GM12878 (cell line): Measurements from ENCODE around the gene RPS6KA2. TPM values are rescaled to one million over a fixed set of nuclear protein-coding genes. Genes with fewer than 3 reads are reported as not detected.

ENCODE experiments used
- ATAC-seq: fragments of 200-7000 bp; cut with Tn5 transposase; 3 replicates; pipeline ENCODE4 v1.9.1; 2020; ENCODE audit warnings: mild to moderate bottlenecking, moderate library complexity
- BruUV-seq: library from RNA; stranded (reverse); fragments of 400-500 nt; replicated peaks from 2 replicates; lab custom pipeline; 2021; lab: Mats Ljungman, UMichigan
- CTCF ChIA-PET: fragments of 300-600 bp; sonication (Branson Sonifier 250); formaldehyde crosslinking; extraction: SDS; loops from one replicate; lab custom pipeline; 2021; ENCODE audit warnings: inconsistent platforms; lab: Yijun Ruan, JAX
- POLR2A ChIA-PET: fragments of 350-600 bp; formaldehyde crosslinking; extraction: SDS; loops from one replicate; lab custom pipeline; 2021; ENCODE audit warnings: inconsistent platforms; lab: Charles Lee
- RAD21 ChIA-PET: fragments of 300-600 bp; sonication (Branson Sonifier 250); formaldehyde crosslinking; loops from one replicate; lab custom pipeline; 2023; ENCODE audit warnings: antibody characterized with exemption; ENCODE audit not compliant: unreplicated experiment; lab: Charles Lee
- SMC1A ChIA-PET: fragments of 300-600 bp; sonication (Branson Sonifier 250); formaldehyde crosslinking; loops from one replicate; lab custom pipeline; 2023; ENCODE audit not compliant: unreplicated experiment, uncharacterized antibody; lab: Charles Lee
- DNase-seq: peaks from one replicate; pipeline ENCODE4 v3.0.0-alpha.2; 2011; ENCODE audit warnings: low read depth, low spot score
- FAIRE-seq: peaks from 3 replicates; lab custom pipeline; 2011; peaks lifted over from hg19 to GRCh38; lab: Jason Lieb, UNC
- H2AFZ ChIP-seq: 2 replicates; pipeline ENCODE4 v1.6.0; 2011; ENCODE audit warnings: low read depth, low read length, control low read depth; ENCODE audit not compliant: control insufficient read depth
- H3K27ac ChIP-seq: 2 replicates; pipeline ENCODE4 v1.5.1; 2011; ENCODE audit warnings: control low read depth; ENCODE audit not compliant: control insufficient read depth, insufficient read depth
- H3K27me3 ChIP-seq, 2 experiments: replicated peaks in 1 of 2; 2 replicates each; pipeline versions ENCODE4 v1.6.0 to v1.6.1; 2011; ENCODE audit warnings: low read length in 1 of 2; ENCODE audit not compliant: control insufficient read depth in 2 of 2, insufficient read depth in 2 of 2
- H3K36me3 ChIP-seq, 2 experiments: 2 replicates each; pipeline ENCODE4 v1.5.1; 2011; ENCODE audit warnings: low read length in 1 of 2; ENCODE audit not compliant: control insufficient read depth in 2 of 2, insufficient read depth in 2 of 2
- H3K4me1 ChIP-seq: 2 replicates; pipeline ENCODE4 v1.6.1; 2011; ENCODE audit warnings: mild to moderate bottlenecking, low read length, moderate library complexity, mixed read lengths; ENCODE audit not compliant: control insufficient read depth, insufficient read depth
- H3K4me2 ChIP-seq: 2 replicates; pipeline ENCODE4 v1.6.0; 2011; ENCODE audit warnings: control low read depth; ENCODE audit not compliant: control insufficient read depth, insufficient read depth
- H3K4me3 ChIP-seq: fragments of 200-600 bp; sonication (generic); 2 replicates; pipeline ENCODE4 v1.5.1; 2016
- H3K79me2 ChIP-seq: 2 replicates; pipeline ENCODE4 v1.6.0; 2011; ENCODE audit warnings: low read length; ENCODE audit not compliant: control insufficient read depth, insufficient read depth
- H3K9ac ChIP-seq: 2 replicates; pipeline ENCODE4 v1.8.0; 2011; ENCODE audit warnings: low read length, control low read depth, mixed read lengths; ENCODE audit not compliant: control insufficient read depth, insufficient read depth
- H3K9me3 ChIP-seq: replicated peaks from 3 replicates; pipeline ENCODE4 v1.5.1; 2011; ENCODE audit warnings: mild to moderate bottlenecking, low read length; ENCODE audit not compliant: control insufficient read depth, insufficient read depth
- H4K20me1 ChIP-seq: 2 replicates; pipeline ENCODE4 v1.6.0; 2011; ENCODE audit not compliant: control insufficient read depth, insufficient read depth
- BCL11A ChIP-seq: IDR thresholded peaks from 2 replicates; pipeline ENCODE4 v1.6.1; 2011; ENCODE audit warnings: low read depth, low read length
- CBFB ChIP-seq: IDR thresholded peaks from 2 replicates; pipeline ENCODE4 v1.6.1; 2016; ENCODE audit warnings: antibody characterized with exemption, low read depth
- CHD4 ChIP-seq: fragments of 200-600 bp; sonication (generic); IDR thresholded peaks from 2 replicates; pipeline ENCODE4 v1.6.1; 2016; ENCODE audit warnings: mild to moderate bottlenecking
- CTCF ChIP-seq, 3 experiments: IDR thresholded peaks in 2 of 3; conservative IDR thresholded peaks in 1 of 3; 2 replicates each; pipeline ENCODE4 v1.5.1; 2011; ENCODE audit warnings: low read depth in 3 of 3, low read length in 3 of 3, mild to moderate bottlenecking in 3 of 3, control low read depth in 2 of 3, moderate library complexity in 2 of 3, inconsistent platforms in 1 of 3, mixed read lengths in 1 of 3; ENCODE audit not compliant: control insufficient read depth in 2 of 3, insufficient read depth in 1 of 3; ENCODE audit errors: extremely low read depth in 1 of 3
- HDAC2 ChIP-seq: fragments of 200-600 bp; sonication (generic); IDR thresholded peaks from 2 replicates; pipeline ENCODE4 v1.6.1; 2017
- MTA2 ChIP-seq: fragments of 450-650 bp; IDR thresholded peaks from 2 replicates; pipeline ENCODE4 v1.6.1; 2016; ENCODE audit warnings: low read depth, mild to moderate bottlenecking, moderate library complexity
- SIN3A ChIP-seq: IDR thresholded peaks from 2 replicates; pipeline ENCODE4 v1.6.1; 2012; ENCODE audit warnings: low read depth, low read length, improper control_type of control experiment
- SUZ12 ChIP-seq: fragments of 200-600 bp; sonication (generic); IDR thresholded peaks from one replicate; pipeline ENCODE4 v1.6.1; 2018; ENCODE audit warnings: antibody characterized with exemption, mild to moderate bottlenecking; ENCODE audit not compliant: unreplicated experiment
- TAF1 ChIP-seq: IDR thresholded peaks from 2 replicates; pipeline ENCODE4 v1.6.1; 2011; ENCODE audit warnings: mild to moderate bottlenecking, low read depth, low read length, borderline replicate concordance
- TBL1XR1 ChIP-seq: IDR thresholded peaks from 2 replicates; pipeline ENCODE4 v1.6.1; 2012; ENCODE audit warnings: low read depth, low read length, improper control_type of control experiment
- TCF3 ChIP-seq: IDR thresholded peaks from 2 replicates; pipeline ENCODE4 v1.6.1; 2012; ENCODE audit warnings: low read depth, mild to moderate bottlenecking, low read length, borderline replicate concordance; ENCODE audit not compliant: insufficient read depth
- ZBTB4 ChIP-seq: fragments of 450-650 bp; formaldehyde crosslinking; IDR thresholded peaks from 2 replicates; pipeline ENCODE4 v1.4.0; 2022; ENCODE audit warnings: mild to moderate bottlenecking, moderate library complexity
- ZNF274 ChIP-seq: IDR thresholded peaks from one replicate; pipeline ENCODE4 v1.8.0; 2011; ENCODE audit not compliant: insufficient read length, insufficient read depth
- WGBS: methylation state at CpG from one replicate; pipeline ENCODE4 v1.1.6; 2016; ENCODE audit warnings: low lambda C conversion rate; ENCODE audit not compliant: insufficient replicate concordance, insufficient coverage; ENCODE audit errors: missing lambda C conversion rate; 5-methylcytosine and 5-hydroxymethylcytosine counted together
- in situ Hi-C: fragments of 300-500 bp; cut with MboI; formaldehyde crosslinking; loops from 9 replicates; pipeline ENCODE4 v1.14.3; 2018; ENCODE audit warnings: mixed read lengths
- intact Hi-C: fragments of 100-400 bp; cut with micrococcal nuclease; formaldehyde crosslinking; loops from one replicate; pipeline ENCODE4 v1.14.2; 2022; ENCODE audit not compliant: unreplicated experiment
- polyA plus RNA-seq, 11 experiments: library from polyadenylated mRNA; depleted of rRNA in 4 of 11; unstranded in 6 of 11; stranded (reverse) in 5 of 11; fragments of >200 nt; fragmentation: Nextera tagmentation in 4 of 11; fragmentation: Illumina TruSeq in 1 of 11; extraction: Ambion mirVana in 4 of 11; extraction: Trizol in 1 of 11; gene quantifications; 1 replicate in 1 of 11; 2 replicates in 10 of 11; pipeline versions ENCODE4 v1.2.1 to v1.2.3, GENCODE V29; 2011 to 2016; ENCODE audit warnings: inconsistent platforms in 2 of 11, missing spikeins in 2 of 11, low read depth in 1 of 11
- total RNA-seq, 4 experiments: library from RNA; depleted of rRNA in 3 of 4; stranded (reverse); fragments of >200 nt in 3 of 4; fragmentation: Illumina TruSeq in 1 of 4; extraction: Trizol in 1 of 4; gene quantifications; 2 replicates each; pipeline versions ENCODE4 v1.2.1 to v1.2.3, GENCODE V29; 2013 to 2021

Gene RPS6KA2
- total and polyA plus RNA-seq, 10 of the 15 experiments (the other 5 are each of a cell fraction or from before 2014, with no cell fraction given) = 0.02 to 1.0 (median 0.22) TPM; not detected in 1

GRCh38 chr6:166443166-166443565 lies 183.9 kb downstream of the RPS6KA2 start:
- DNase-seq (no peak), ATAC-seq (no peak), FAIRE-seq (no peak)
- RAD21 ChIA-PET = interaction anchor here (0.5 kb wide), 1 partner anchor 536 kb away, joined by 4 read pairs; no protein-coding TSS in a partner anchor
- no TSS peak for BruUV-seq
- 5% methylated on average over 8 of the region's 8 CpGs for WGBS
- H3K27me3 ChIP-seq = no peaks in the 10 kb centered on the region; a peak in 1 of 4 replicates
- H3K36me3 ChIP-seq = no peaks in the 10 kb centered on the region
- no peaks in the 10 kb centered on the region for H4K20me1 ChIP-seq
- no peak overlapping the region for H2AFZ ChIP-seq
- intact Hi-C loops (no loop called here), in situ Hi-C loops (no loop called here)
- H3K4me2 ChIP-seq = no peak overlapping the region
- no peak for TF ChIP-seq HDAC2
- no peak for TF ChIP-seq TBL1XR1
- TF ChIP-seq CTCF (IDR thresholded peaks at IDR 0.05 in 2 of 3, conservative IDR thresholded peaks at IDR 0.05 in 1 of 3; ENCODE audit: control insufficient read depth in 2 of 3, extremely low read depth in 1 of 3, insufficient read depth in 1 of 3, low read depth in 3 of 3, low read length in 3 of 3) = peak in 2 of 3 experiments; percentile 25 to 36; a peak in 2 of 6 replicates
- no peak overlapping the region for H3K27ac ChIP-seq
- SMC1A ChIA-PET = interaction anchor here (1.4 kb wide), 1 partner anchor 142 kb away, joined by 4 read pairs; no protein-coding TSS in a partner anchor
- POLR2A ChIA-PET = no interaction called here
- CTCF ChIA-PET = no interaction called here
- no peaks in the 10 kb centered on the region for H3K79me2 ChIP-seq
- H3K9me3 ChIP-seq = no peaks in the 10 kb centered on the region
- H3K4me3 ChIP-seq = no peak overlapping the region
- H3K4me1 ChIP-seq = no peaks in the 10 kb centered on the region
- no peak overlapping the region for H3K9ac ChIP-seq

- intact Hi-C loops = no loop called here
- Histone ChIP-seq H3K4me1 (no peaks in the 10 kb centered on the region), H4K20me1 (no peaks in the 10 kb centered on the region), H3K79me2 (no peaks in the 10 kb centered on the region), H3K27me3 (no peaks in the 10 kb centered on the region; a peak in 1 of 4 replicates), H3K4me3 (no peak overlapping the region), H2AFZ (no peak overlapping the region), H3K36me3 (no peaks in the 10 kb centered on the region), H3K27ac (no peak overlapping the region), H3K9ac (no peak overlapping the region), H3K4me2 (no peak overlapping the region), H3K9me3 (no peaks in the 10 kb centered on the region)
- FAIRE-seq (no peak), ATAC-seq (no peak), DNase-seq (no peak)
- ChIA-PET POLR2A (no interaction called here), SMC1A (interaction anchor here (1.4 kb wide), 1 partner anchor 143 kb away, joined by 4 read pairs; no protein-coding TSS in a partner anchor), RAD21 (no interaction called here), CTCF (interaction anchor here (0.6 kb wide), 1 partner anchor 12 kb away, joined by 3 read pairs; no protein-coding TSS in a partner anchor)
- 51% methylated on average over 18 of the region's 18 CpGs for WGBS
- in situ Hi-C loops = no loop called here
- no TSS peak for BruUV-seq
- no peak for TF ChIP-seq ZBTB4 (CRISPR knock-in tag)
- no peak for TF ChIP-seq TAF1
- no peak for TF ChIP-seq ZNF274
- TF ChIP-seq SIN3A = no peak
- TF ChIP-seq BCL11A = no peak
- TF ChIP-seq TCF3 = no peak
- TF ChIP-seq CBFB = no peak
- no peak for TF ChIP-seq SUZ12
- no peak for TF ChIP-seq MTA2
- TF ChIP-seq CHD4 = no peak
These were observed 184.8 kb downstream of the RPS6KA2 start for GRCh38 chr6:166442131-166442685.
